GM18507 (cell line): ENCODE results near the gene DIAPH3.

Experiments
- DNase-seq: peaks from one replicate; pipeline ENCODE4 v3.0.0; 2011; ENCODE audit warnings: low read depth; ENCODE audit not compliant: insufficient read length; ENCODE audit errors: extremely low spot score
- FAIRE-seq: peaks from 2 replicates; lab custom pipeline; 2011; peaks lifted over from hg19 to GRCh38; lab: Jason Lieb, UNC

The DIAPH3 gene

DNA sequence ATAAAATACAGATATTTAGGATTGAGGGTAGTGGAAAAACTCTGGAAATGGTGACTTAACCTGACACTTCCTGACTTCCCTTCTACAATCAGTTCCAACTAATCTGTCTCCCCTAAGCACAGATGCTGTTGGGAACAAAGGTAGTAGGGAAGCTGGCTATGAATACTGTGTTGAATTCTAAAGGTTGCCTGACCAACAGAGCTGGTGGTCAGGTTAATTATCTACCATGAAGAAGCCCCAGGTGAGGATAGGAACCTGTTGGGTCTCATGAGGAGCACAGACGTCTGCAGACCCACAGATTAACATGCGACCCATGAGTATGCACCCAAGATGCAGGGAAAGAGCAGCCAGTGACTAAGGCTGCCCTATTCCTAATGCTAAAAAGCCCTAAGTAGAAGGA lies 172.3 kb downstream of the DIAPH3 start:
- FAIRE-seq, result no peak
- no peak for DNase-seq

DNA sequence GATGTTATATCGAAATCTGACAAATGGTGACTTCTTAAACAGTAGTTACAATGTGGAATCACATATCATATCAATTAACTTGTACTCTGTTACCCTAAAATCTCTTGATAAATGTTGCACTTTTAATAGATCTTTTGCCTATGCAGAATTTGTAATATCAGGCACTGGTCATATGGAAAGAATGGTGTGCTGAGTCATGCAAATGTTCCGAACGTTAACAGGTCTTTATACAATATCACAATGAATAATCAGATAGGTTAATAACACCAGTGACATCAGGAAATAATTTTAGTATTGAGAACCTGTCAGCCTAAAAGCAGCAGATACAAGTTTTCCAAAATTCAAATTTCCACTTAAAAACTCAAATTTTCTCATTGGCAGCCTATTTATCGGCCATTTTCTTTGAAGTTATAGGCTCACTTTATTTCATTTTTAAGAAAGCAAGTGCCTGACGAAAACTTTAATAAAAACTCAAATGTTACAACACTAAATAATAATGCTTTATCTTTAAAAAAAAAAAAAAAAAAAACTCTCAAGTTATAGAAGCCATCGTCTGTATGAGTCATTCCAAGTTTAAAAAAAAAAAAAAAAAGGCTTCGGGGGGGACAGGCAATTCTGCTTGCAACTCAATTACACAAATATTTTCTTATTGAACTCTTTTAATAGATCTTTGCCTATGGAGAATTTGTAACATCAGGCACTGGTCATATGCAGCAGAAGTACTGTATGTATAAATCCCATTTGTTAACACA lies 180.9 kb downstream of the DIAPH3 start:
- no peak for FAIRE-seq
- DNase-seq, result no peak

DNA sequence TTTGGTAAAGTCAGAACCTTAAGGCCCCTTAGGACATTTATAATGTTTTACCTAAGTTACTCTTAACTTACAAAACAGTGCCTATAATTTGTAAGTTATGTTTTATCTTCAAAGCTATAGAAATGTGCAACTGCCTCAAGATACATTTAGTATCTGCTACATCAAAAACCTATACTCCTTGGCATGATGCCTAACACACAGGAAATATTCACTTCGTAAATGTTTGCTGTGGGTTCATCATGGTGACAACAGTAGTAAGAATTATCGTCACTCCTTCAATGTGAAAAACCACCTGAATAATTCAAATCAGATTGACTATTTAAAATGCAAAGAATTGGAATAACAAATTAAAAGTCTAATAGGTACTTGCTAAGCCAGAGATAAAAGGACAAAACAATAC lies 184.1 kb downstream of the DIAPH3 start:
- FAIRE-seq (no peak), DNase-seq (no peak)

DNA sequence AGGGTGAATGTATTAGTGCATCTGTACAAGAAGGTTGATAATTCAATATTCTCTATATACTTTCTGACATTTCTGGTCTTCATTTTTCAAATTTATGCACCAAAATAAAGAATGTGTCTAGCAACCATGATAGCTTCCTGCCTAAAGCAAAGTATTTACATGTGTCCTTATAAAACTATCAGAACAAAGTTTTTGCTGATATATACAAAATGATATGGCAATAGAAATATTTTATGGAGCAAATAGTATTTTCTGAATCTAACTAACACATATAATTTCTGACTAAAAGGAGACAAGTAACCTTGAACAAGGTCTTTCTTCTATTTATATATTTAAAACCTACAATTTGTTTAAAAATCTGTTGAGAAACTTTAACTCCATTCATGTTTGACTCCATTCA lies 184.9 kb downstream of the DIAPH3 start:
- no peak for FAIRE-seq
- DNase-seq, result no peak

DNA sequence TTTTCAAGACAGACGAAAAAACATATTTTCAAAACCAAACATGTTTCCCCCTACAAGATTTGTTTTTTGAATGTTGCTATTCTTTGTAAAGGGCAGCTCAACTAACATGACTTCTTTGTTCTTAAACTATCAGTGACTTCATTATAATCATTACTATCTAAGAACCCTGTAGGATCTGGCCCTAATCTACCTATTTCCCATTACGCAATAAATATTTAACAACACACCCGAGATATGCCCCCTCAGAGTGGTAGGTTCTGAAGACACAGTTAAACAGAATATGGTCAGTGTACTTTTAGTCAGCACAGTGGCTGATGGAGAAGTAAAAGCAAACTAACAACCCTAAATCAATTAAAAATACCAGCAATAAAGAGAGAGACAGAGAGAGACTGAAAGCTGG lies 186.9 kb downstream of the DIAPH3 start:
- no peak for FAIRE-seq

DNA sequence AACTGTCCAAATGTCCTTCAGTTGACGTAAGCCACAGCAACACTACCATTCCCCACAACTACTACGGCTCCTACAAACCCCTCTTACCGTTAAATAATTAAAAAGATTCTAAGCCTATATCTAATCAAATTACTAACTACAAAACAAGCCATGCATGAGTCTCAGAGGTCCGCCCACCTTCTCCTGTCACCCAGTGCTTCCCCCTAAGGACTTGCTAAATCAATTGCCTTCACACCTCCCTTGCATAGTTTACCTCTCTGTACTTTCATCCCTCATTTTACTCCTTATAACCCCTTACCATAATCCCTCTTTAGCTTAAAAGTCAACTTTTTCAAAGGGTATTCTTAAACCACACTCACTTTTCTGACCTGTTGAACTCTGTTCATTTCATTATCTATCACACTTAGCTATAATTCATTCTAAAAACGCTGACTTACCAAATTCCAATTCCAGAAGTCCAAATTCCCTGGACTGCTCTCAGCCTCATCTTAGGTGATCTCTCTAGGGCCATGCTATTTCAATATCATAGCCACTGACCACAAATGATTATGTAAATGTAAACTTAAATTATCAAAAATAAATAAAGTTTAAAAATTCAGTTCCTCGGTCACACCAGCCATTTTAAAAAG lies 187.8 kb downstream of the DIAPH3 start:
- FAIRE-seq (no peak), DNase-seq (no peak)

More for the DNA sequence above, 186.9 kb downstream of the DIAPH3 start:
- no peak for DNase-seq

DNA sequence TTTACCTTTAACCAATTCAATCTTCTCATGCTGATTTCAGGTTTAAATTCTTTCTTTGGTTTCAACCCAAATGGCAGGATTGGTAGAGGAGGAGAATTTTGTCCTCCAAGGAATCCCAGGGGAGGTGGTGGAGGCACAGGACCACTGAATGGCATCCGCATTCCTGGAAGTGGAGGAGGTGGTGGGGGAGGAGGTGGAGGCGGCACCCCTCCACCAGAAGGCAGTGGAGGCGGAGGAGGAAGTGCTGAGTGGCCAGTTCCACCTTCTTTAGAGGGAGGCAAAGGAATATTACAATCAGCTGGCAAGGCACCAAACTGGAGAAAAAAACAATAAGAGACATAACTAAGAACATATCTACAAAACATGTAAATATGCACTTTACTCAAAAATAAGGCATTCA lies 192.9 kb downstream of the DIAPH3 start:
- DNase-seq, result no peak
- no peak for FAIRE-seq

DNA sequence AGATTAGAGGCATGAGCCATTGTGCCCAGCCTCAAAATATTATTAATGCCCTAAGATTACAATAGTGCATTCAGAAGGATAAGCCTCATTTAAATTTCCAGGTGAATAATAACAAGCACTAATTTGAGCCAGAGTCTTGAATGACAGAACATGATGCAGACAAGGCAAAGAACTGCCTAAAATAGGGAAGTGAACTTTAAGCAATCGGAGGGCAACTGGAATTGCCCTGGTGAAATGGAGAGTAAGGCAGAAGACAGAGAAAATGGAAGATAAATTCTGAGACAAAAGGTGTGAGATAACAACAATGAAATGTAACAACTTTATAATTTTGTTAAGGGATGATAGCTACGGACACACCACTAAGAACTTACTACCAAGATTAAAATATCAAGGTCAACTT lies 199.9 kb downstream of the DIAPH3 start:
- DNase-seq (no peak), FAIRE-seq (no peak)

DNA sequence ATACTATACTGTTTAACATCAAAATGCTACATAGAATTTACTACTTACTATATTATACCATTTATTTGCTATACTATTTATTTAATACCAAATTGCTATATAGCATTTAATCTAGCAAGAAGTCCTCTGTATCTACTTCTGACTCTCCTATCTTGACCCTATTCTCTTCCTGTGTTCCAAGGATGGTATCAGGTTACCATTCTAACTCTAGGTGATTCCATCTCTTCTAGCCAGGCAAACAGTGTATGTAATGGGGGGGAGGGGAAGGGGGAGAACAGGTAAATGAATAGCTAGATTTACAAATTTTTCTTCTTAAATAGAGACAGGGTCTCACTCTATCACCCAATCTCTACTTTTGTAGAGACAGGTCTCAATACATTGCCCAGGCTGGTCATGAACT lies 200.3 kb downstream of the DIAPH3 start:
- DNase-seq (no peak), FAIRE-seq (no peak)

DNA sequence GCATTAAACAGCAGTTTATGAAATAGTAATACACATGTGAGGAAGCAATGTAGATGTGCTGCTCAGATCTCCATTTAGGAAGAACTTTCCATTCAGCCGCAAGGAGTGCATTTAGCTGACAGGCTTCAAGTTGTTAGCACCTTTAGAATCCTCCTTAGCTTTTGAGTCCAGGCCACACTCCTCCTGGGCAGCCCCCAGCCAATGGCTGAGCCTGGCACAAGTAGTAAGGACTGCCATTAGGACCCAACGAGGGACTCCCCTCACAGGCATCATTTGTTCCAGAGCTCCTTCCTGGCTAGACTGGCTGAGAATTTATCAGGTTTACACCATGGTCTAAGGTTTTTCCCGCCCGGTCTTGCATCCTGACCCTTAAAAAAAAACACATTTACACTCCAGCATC lies 201.4 kb downstream of the DIAPH3 start:
- FAIRE-seq (no peak), DNase-seq (no peak)

DNA sequence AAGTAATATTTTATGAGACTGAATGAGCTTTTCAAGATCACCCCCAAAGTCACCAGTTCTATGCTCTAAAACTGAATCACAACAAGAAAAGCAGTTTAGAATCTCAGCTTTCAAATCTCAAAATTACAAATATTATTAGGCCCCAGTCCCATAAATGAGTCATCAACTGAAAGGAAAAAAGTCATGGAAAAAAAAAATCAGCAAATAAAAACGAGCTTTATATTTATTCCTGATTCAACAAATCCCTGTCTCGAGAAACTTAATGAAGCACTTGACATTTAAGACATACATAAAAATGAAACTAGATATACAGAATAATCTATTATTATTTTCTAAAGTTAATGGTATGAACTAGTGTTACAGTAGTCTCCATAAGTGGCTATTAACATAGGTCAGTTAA lies 203.0 kb downstream of the DIAPH3 start:
- FAIRE-seq (no peak), DNase-seq (no peak)

DNA sequence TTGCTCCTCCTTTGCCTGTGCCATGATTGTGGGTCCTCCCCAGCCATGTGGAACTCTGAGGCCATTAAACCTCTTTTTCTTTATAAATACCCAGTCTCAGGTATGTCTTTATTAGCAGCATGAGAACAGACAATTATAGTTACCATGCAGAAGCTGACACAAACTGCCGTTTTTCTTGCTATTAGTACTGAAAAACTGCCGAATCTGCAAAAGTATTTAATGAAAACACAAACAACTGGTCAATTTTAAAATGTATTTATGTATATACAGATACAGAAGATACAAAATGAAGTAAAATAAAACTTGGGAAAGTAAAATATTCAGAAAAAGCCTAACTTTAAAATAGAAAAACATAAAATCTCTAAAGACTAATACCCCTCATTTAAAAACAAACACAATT lies 206.3 kb downstream of the DIAPH3 start:
- FAIRE-seq (no peak), DNase-seq (no peak)

DNA sequence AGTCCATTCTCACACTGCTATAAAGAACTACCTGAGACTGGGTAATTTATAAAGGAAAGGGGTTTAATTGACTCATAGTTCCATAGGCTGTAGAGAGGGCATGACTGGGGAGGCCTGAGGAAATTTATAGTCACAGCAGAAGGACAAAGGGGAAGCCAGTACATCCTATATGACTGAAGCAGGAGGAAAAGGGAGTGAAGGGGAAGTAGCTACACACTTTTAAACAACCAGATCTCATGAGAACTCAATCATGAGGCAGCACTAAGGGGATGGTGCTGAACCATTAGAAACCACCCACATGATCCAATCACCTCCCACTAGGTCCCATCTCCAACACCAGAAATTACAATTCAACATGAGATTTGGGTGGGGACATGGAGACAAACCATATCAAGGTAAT lies 209.1 kb downstream of the DIAPH3 start:
- no peak for FAIRE-seq
- no peak for DNase-seq

DNA sequence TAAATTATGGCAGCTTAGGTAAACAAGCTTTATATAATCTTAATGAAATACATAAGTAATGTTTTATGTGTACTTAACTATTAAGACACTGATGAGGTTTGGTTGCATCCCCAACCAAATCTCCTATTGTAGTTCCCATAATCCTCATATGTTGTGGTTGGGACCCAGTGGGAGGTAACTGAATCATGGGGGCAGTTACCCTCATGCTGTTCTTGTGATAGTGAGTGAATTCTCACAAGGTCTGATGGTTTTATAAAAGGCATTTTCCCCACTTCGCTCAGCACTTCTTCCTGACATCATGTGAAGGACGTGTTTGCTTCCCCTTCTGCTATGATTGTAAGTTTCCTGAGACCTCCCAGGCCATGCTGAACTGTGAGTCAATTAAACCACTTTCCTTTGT lies 212.7 kb downstream of the DIAPH3 start:
- DNase-seq, result no peak
- FAIRE-seq, result no peak

DNA sequence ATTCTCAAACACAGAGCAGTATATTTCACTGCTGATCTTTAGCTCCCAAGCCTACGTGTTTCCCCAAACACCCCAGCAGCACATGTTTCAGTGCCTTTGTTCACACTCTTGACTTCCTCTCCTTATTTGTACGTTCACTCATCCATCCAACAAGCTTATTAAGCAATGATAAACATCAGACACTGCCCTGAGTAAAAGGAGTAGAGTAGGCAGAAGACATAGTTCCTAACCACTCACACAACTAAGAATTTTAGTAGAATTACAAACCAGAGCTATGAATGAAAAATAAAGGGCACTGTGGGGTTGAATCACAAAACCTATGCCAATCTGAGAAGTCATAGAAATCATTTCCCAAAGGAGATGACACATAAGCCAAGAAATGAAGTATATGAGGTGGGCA lies 213.5 kb downstream of the DIAPH3 start:
- DNase-seq (no peak), FAIRE-seq (no peak)

DNA sequence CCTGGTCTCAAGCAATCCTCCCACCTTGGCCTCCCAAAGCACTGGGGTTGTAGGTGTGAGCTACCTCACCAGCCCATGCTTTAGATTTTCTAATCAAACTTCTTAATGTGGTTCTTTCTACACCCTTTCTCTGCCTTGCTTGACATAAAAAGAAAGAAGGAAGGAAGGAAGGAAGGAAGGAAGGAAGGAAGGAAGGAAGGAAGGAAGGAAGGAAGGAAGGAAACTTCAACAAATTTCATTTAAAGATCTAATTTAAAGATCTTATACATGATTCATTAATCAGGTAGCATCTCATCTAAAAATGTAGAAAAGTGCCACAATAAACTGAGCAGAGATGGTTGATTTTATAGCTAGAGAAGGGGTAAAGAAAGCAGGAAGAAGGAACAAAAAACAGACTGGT lies 215.0 kb downstream of the DIAPH3 start:
- FAIRE-seq, result no peak
- no peak for DNase-seq

DNA sequence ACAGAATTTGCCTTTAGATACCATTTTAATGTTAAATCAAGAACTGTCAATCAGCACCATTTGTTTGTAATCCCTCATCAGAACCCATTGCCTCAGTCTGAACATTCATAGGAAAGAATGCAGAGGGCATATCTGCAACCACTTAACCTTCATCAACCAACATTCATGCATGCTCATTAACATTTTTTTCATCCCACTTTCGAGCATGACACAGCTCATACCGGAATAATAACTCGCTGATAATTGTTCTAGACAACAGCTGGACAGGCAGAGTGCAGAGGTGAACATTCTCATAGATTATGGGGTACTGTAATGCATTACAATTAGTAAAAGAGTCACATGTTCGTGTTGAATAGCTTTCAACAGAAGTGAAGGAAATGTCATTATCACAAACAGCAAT lies 216.8 kb downstream of the DIAPH3 start:
- DNase-seq (no peak), FAIRE-seq (no peak)

DNA sequence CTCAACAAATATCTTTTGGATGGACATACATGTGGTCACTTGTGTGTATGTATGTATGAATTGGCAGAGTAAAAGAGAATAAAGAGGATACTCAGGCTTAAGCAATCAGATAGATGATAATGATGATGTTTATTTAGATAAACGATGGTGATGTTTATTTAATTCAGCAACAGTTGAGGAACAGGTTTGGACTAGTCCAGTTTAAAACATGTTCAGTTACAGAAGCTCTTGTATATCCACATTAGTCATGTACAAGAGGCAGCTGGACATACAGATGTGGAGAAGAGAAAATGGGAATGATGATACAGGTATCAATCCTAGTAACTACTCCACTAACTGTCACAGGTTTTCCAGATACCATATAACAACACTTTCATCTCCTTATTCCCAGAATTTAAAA lies 232.1 kb downstream of the DIAPH3 start:
- FAIRE-seq (no peak), DNase-seq (no peak)

DNA sequence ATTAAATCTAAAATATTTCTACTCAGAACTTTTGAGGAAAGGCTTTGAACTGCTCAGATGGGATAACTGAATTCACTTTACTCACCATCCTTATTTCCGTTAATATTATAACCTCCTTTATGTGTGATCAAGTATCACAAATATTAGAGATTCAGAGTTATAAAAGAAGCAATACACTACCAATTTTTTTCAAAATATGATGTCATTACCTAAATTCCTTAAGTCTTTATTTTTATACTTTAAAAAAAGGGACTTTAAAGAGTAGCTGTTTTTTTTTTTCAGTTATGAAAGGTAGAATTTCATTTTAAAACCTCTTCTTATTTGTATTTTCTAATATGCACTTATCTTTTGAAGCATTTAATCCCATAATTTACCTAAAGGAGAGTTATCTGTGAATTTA lies 239.5 kb downstream of the DIAPH3 start:
- FAIRE-seq (no peak), DNase-seq (no peak)

DNA sequence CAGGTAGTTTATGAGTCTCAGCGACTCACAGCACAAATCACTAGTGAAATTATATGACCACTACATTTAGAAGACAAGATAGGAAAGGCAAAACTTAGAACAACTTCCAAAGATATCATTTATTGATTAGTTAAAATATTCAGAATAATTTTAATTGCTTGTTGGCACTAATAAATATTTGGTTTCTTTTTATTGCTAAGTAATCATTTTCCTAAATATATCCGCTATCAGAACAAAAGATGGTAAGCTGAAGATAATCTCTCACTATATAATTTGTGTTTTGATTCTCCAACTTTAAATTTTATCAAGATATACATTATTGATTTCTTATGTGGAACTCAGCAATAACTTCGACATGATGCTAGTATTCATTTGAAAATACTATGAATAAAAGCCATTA lies 248.5 kb downstream of the DIAPH3 start:
- DNase-seq (no peak), FAIRE-seq (no peak)

DNA sequence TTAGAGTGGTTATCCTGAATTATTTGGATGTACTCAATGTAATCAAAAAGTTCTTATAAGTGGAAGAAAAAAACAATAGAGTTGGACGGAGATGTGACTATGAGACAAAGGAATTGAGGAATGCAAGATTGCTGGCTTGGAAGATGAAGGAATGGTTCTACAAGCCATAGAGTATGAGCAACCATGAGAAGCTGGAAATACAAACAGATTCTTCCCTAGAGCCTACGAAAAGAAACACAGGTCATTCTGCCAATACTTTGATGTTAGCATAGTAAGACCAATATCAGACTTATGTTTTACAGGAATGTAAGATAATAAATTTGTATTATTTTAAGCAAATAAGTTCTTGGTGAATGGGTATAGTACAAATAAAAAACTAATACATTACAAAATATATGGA lies 249.2 kb downstream of the DIAPH3 start:
- FAIRE-seq, result no peak
- no peak for DNase-seq
